HG02884 (cell line): ENCODE measurements around the gene SLC51B.
A peak's percentile ranks its signal among the peaks of the same experiment; 100 is the strongest.
"Not testable (repeated sequence)": the region's sequence is repeated elsewhere in the genome, so short reads cannot be mapped to it uniquely, and the experiment has no call there.

ENCODE experiments used
- ATAC-seq: cut with Tn5 transposase; IDR thresholded peaks from one replicate; pipeline ENCODE4 v1.9.1; 2021; ENCODE audit warnings: mild to moderate bottlenecking, moderate library complexity; ENCODE audit not compliant: unreplicated experiment

SLC51B gene

DNA sequence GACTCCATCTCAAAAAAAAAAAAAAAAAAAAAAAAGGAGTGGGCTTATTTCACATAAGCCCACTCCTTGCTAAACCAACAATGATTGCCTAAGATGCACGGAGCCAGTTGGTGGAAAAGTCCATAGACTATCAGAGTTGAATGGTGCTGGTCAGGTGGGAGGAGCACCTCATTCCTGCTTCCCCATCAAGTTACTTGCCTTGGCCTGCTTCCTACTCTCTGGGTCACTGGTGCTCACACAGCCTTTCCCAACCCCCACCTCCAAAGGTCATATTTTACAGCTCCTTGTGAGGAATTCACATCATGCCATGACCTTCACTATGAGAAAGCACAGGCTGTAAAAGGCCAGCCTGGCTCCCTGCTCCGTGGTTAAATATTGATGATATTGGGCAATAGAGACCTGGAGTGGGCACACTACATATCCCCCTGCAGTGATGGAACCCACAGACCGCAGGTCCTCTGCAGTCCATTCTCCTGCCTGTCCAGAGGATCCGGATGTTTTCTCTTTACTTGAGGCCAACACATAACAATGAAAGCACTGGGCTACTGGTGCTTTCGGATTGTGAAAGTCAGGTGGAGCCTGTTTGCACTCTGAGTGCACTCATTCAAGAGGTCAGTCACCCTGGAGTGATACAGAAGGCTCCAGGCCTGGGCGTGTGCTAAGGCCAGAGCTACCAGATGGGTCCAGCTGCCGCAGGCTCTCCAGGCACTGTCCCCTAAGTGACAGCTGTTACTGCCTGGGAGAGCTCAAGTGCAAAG lies at the start of gene SLC51B:
Gene SLC51B, plus strand, starts transcription at position 664 of the 758 bp plus-strand sequence. CDS start 4,618 bp downstream, outside the sequence.
- no peak for ATAC-seq

GRCh38 chr15:64997066-64997465 lies 48.1 kb upstream of the SLC51B start:
- ATAC-seq: no peak

DNA sequence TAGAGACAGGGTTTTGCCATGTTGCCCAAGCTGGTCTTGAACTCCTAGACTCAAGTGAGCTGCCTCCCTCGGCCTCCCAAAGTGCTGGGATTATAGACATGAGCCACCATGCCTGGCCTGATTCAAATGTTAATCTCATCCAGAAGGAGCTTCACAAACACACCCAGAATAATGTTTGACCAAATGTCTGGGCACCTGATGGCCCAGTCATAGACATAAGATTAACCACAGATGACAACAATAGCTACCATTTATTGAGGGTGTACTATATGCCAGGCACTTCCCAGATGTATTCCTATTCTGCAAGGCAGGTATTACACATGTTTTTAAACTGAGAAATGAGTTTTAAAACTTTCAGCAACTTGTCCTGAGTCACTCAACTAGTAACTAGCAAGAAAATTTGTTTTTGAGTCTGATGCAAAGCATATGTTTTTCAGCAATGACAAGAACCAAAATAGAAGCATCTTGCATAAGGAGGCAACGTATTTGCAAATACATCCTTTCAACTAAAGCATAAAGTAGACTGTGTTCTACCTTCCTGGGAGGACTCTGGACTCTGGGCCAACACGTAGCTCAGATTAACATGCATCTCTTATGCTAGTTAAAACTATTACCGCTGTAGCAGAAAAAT lies 47.3 kb upstream of the SLC51B start:
- no peak for ATAC-seq

DNA sequence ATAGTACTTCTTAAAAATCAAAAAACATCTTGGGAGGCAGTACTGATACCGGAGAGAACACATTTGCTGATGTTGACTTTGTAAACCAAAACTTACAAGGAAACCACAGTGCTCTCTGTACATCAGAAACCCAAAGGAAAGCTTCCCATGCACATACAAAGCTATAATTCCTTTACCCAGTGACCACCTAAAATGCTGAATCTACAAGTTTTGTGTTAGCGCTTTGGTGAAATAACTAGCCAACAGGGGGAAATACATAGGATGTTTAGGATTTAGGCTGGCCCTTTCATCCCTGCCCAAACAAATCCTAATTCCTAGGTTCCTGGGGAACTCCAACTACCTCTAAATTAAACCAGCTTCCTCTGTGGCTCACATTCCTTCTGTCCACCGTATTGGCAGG lies 40.2 kb upstream of the SLC51B start:
- ATAC-seq: no peak

GRCh38 chr15:65006876-65007275 lies 38.3 kb upstream of the SLC51B start:
- no peak for ATAC-seq

GRCh38 chr15:65008983-65009382 lies 36.2 kb upstream of the SLC51B start:
- no peak for ATAC-seq

- not testable (repeated sequence) for ATAC-seq
Measured at GRCh38 chr15:65011198-65011597, 34.0 kb upstream of the SLC51B start.

DNA sequence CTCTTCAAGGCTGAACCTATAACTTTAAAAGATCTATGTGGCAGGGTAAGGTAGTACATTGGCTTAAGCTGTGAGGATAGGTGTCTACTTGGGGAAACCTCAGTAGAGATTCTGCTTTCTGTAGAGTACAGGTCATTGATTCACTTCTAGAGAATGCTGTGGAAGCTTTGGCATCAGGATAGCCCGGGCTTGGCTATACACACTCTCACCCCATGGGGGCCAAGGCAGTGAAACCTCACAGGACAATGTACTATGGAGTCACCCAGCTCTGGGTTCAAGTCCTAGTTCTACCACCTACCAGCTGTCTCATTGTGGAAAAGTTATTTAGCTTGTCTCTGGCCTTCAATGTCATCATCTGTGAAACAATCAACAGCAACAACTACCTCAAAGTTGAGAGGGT lies 24.8 kb upstream of the SLC51B start:
- no peak for ATAC-seq

DNA sequence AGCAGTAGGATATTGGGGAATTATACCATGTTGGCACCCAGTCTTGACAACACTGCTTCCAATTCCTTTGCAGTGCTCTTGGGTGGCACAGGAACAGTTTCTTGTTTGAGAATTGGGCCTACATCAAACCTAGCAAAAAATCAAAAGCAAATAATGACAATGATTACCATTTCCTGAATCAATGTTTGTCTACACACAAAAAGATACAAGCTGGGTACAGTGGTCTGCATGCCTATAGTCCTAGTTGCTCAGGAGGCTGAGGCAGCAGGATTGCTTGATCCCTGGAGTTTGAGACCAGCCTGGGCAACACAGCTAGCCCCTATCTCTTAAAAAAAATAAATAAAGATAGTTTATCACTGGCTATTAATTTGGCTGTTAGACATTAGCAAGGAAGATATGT lies 23.7 kb upstream of the SLC51B start:
- ATAC-seq: no peak

GRCh38 chr15:65026756-65027155 lies 18.4 kb upstream of the SLC51B start:
- no peak for ATAC-seq

GRCh38 chr15:65027593-65027992 lies 17.6 kb upstream of the SLC51B start:
- ATAC-seq: no peak

GRCh38 chr15:65028338-65028737 lies 16.8 kb upstream of the SLC51B start:
- no peak for ATAC-seq

DNA sequence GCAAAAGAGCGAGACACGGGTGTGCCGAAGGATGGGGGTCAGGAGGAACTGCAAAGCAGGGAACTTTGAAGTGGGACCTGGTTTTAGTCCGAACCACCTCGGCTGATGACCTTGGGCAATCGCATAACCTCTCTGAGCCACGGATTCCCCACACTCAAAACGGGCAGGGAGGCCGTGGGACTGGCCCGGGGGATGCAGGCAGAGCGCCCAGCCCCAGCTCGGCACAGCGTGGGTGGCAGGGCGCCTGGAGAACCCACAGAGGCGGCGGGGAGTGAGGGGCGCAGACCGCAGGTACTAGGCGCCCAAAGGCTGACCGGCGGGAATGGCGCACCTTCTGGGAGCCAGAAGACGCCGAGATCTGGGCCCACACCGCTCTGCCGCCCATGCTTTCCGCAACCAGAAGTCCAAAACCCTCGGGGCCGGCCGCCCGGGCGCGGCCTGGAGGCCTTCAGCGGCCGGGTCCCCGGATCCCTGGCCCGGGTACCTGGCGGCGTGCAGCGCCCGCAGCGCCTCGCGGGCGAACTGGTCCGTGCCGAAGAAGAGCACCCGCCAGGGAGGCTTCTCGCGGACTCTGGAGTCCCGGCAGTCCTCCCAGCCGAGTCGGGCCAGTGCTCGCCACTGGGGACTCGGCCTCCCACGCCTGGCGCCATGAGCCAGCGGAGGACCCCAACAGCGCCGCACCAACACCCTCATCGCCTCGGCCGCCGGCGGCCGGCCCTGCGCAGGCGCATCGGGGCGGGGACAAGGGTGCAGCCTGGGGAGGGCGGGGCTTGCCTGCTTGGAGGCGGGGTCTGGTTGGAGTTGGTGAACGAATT lies 16.1 kb upstream of the SLC51B start, which contains the start of gene MTFMT:
Gene MTFMT, minus strand, starts transcription at position 719 of the 815 bp plus-strand sequence. Its CDS starts 26 bp downstream, at position 693.
- ATAC-seq: peak; percentile 68

DNA sequence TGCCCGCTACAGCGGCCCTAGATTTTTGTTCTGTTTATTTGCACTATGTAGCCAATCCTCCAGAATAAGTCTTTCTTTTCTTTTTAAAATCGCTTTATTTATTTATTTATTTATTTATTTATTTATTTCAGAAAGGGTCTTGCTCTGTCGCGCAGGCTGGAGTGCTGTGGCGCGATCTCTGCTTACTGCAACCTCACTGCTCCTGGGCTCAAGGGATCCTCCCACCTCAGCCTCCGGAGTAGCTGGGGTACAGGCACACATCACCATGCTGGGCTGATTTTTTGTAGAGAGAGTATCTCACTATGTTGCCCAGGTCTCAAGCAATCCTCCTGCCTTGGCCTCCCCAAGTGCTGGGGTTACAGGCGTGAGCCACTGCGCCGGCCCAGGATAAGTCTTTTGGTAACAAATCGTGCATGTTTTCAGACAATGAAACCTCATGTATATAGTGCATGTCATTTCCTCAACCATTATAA lies 15.4 kb upstream of the SLC51B start:
- ATAC-seq: no peak

DNA sequence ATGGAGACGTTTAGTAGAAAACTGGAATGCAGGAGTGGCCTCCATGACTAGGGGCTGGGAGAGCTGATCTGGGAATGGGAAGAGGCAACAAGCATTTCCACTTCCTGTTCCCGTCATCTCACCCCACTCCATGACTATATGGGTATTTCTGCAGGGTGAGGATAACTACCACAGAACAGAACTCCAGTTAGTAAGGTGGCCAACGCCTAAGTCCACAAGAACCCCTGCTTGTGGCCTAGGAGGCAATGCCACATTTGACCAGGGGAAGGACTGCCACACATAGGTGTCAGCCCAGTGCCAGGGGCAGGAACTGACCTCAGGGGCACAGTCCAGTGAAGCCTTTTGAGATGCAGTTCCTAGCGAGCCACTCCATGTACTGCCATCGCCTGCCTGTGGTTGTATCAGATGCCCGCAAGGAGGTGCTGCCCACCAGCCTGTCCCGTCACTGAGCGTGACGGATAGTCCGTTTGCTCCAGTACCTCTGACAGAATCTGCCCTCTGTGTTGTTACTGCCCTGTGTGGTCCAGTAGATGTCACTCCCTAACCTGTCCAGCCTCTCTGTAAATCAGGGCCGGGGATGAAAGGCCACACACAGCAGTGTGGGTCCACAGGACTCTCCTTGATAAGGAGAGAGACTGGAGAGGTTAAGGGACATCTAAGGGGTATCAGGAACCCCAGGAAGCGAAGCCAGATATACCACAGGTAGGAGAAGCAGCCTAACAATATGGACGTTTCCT lies 12.2 kb upstream of the SLC51B start:
- ATAC-seq: no peak

DNA sequence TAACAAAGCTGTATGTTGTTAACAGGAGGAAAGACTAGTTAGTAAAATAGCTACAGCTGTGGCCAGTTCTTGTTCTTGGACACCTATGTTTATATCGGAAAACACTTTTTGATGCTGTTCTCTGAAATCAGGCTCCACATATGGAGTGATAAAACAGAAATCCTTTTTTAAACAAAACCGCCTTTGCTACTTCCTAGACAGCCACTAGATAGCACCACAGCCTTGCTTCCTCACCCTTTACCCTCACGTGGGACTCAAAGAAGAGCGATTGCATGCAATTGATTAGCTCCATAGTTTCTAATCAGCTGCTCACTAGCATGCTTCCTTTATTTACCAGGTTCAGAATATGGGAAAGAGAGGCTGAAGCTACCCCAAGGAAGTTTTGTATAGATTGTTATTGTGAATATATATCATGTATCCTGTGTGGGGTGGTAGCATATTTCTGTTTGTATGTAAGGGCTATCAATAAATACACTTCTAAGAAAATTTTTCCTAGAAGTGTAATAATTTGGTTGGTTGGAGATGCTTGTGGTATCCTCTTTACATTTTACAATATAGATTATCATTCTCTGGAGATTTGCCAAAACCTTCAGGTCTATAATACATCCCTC lies 11.4 kb upstream of the SLC51B start:
- ATAC-seq: no peak

- ATAC-seq: no peak
Measured at GRCh38 chr15:65034719-65035118, 10.5 kb upstream of the SLC51B start.

DNA sequence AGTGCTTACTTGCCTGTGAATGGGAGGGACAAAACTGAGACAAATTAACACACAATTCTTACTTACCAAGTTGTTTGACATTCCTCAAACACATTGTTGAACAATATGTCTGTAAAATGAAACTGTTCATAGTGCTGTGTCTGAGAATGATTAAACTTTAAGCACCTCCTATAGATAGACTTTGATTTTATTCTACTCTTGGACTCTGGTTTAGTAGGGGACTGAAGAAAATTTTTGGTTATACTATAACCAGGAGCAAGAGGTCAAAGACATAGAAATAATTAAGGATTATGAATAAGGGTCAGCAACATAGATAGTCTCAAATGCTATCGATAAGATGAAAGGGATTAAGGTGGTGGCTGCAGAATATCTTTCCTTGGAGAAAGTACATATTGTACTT lies 7.9 kb upstream of the SLC51B start:
- ATAC-seq: no peak

GRCh38 chr15:65038428-65038827 lies 6.8 kb upstream of the SLC51B start:
- no peak for ATAC-seq

DNA sequence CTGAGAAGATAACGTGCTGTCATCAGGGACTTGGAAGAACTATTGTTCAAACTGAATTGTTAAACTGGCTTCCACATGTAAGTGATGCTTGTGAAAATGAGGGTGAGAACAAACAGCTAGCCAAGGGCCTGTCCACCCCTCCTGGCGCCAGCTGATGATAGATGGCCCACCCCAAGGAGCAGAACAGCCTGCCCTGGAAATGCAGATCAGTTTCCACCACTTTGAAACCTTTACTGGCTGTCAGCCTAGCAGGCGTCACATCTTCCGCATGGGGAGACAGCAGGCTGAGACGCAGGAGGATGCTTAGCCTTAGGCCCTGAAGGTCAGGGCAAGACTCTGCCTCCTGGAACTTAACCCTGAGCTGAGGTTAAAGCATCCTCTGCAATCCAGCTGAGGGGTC lies 6.4 kb upstream of the SLC51B start:
- ATAC-seq: no peak
